Osteoblast (primary cell): ENCODE measurements around the gene MMP11. TPM values are rescaled to one million over a fixed set of nuclear protein-coding genes. Genes with fewer than 3 reads are reported as not detected.
A peak's percentile ranks its signal among the peaks of the same experiment; 100 is the strongest.

Experiments used
- DNase-seq: peaks from one replicate; pipeline ENCODE4 v3.0.0; 2011; ENCODE audit warnings: low spot score, mixed read lengths; ENCODE audit not compliant: insufficient read length; ENCODE audit errors: missing footprints
- H2AFZ ChIP-seq: 2 replicates; pipeline ENCODE4 v1.6.0; 2011; ENCODE audit warnings: mild to moderate bottlenecking, low read length
- H3K27ac ChIP-seq: 2 replicates; pipeline ENCODE4 v1.5.1; 2011; ENCODE audit warnings: mild to moderate bottlenecking, low read depth, low read length, moderate library complexity
- H3K27me3 ChIP-seq: 2 replicates; pipeline ENCODE4 v1.6.0; 2012; ENCODE audit warnings: mild to moderate bottlenecking, control low read depth, inconsistent platforms, low read length, moderate library complexity; ENCODE audit not compliant: insufficient read depth
- H3K36me3 ChIP-seq: 2 replicates; pipeline ENCODE4 v1.5.1; 2011; ENCODE audit warnings: mild to moderate bottlenecking, low read length, control low read depth, moderate library complexity; ENCODE audit not compliant: insufficient read depth
- H3K4me1 ChIP-seq: 2 replicates; pipeline ENCODE4 v1.5.1; 2011; ENCODE audit warnings: mild to moderate bottlenecking, low read length, control low read depth, moderate library complexity; ENCODE audit not compliant: insufficient read depth
- H3K4me2 ChIP-seq: 2 replicates; pipeline ENCODE4 v1.6.0; 2011; ENCODE audit warnings: mild to moderate bottlenecking, low read length; ENCODE audit not compliant: insufficient read depth
- H3K4me3 ChIP-seq: fragments of 200-600 bp; sonication (generic); 3 replicates; pipeline ENCODE4 v1.5.1; 2012; ENCODE audit warnings: mild to moderate bottlenecking, low read length, inconsistent platforms; ENCODE audit not compliant: insufficient read depth
- H3K79me2 ChIP-seq: 2 replicates; pipeline ENCODE4 v1.6.0; 2012; ENCODE audit warnings: mild to moderate bottlenecking, low read length, control low read depth, inconsistent platforms; ENCODE audit not compliant: insufficient read depth
- H3K9me3 ChIP-seq: 2 replicates; pipeline ENCODE4 v1.5.1; 2011; ENCODE audit warnings: low read depth, low read length, control low read depth
- H4K20me1 ChIP-seq: 2 replicates; pipeline ENCODE4 v1.6.0; 2012; ENCODE audit warnings: mild to moderate bottlenecking, low read length, control low read depth; ENCODE audit not compliant: insufficient read depth
- total RNA-seq: library from RNA; depleted of rRNA; stranded (reverse); fragments of >200 nt; gene quantifications from 2 replicates; pipeline ENCODE4 v1.2.3, GENCODE V29; 2012
- TF ChIP-seq, protein P1 (sequence below): IDR thresholded peaks from 2 replicates; pipeline ENCODE4 v1.5.1; 2011; ENCODE audit warnings: mild to moderate bottlenecking, low read depth, low read length, moderate library complexity; ENCODE audit errors: extremely low read depth

MMP11 gene
- total RNA-seq, 1 donor = 23.5 TPM

DNA sequence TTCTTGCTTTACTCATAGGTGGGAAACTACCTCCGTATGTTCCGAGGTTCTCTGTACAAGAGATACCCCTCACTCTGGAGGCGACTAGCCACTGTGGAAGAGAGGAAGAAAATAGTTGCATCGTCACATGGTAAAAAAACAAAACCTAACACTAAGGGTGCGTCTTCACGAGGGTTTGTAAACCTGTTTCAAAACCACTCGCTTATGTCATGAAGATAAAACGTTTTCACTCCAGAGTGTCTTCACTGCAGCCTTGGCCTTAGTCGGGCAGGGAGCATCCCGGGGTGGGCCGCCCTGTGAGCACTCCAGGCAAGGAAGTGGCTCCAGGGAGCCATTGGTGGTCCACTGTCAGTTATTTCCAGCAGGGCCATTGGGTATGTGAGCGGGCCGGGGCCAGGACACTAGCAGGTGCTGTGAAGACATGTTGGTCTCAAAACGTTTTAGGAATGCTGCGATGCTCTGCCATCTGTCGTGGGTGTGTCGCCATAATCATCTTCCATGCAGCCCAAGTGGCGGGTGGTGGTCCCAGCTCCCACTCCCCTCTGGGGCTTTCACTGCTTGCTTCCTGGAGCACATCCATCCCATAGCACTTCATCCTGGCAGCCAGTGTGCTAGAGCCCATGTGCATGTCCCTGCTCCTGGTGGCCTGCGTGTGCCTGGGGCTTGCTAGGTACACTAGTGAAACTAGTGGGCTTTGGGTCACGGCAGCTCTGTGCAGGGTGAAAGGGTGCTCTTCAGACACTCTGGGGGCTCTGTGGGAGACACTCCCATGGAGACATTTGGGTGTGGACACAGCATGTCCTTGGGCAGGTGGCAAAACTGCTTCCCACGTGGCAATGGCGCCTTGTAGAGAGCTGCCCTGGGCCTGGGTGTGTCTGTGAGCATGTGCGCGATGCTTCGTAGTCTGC lies 19.3 kb downstream of the MMP11 start:
- Histone ChIP-seq H3K4me3 (no peak overlapping the region), H3K79me2 (peaks cover 64% of the 10 kb centered on the region), H3K36me3 (peaks cover 48% of the 10 kb centered on the region), H3K4me2 (no peak overlapping the region), H4K20me1 (peaks cover 62% of the 10 kb centered on the region), H3K27ac (peak overlapping the region; percentile 67), H3K27me3 (no peaks in the 10 kb centered on the region), H2AFZ (no peak overlapping the region), H3K4me1 (peaks cover 21% of the 10 kb centered on the region), H3K9me3 (no peaks in the 10 kb centered on the region)
- peak; percentile 42 for DNase-seq
- TF ChIP-seq, protein P1, sequence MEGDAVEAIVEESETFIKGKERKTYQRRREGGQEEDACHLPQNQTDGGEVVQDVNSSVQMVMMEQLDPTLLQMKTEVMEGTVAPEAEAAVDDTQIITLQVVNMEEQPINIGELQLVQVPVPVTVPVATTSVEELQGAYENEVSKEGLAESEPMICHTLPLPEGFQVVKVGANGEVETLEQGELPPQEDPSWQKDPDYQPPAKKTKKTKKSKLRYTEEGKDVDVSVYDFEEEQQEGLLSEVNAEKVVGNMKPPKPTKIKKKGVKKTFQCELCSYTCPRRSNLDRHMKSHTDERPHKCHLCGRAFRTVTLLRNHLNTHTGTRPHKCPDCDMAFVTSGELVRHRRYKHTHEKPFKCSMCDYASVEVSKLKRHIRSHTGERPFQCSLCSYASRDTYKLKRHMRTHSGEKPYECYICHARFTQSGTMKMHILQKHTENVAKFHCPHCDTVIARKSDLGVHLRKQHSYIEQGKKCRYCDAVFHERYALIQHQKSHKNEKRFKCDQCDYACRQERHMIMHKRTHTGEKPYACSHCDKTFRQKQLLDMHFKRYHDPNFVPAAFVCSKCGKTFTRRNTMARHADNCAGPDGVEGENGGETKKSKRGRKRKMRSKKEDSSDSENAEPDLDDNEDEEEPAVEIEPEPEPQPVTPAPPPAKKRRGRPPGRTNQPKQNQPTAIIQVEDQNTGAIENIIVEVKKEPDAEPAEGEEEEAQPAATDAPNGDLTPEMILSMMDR = no peak

GRCh38 chr22:23793326-23793725 lies 20.7 kb downstream of the MMP11 start:
- peaks cover 54% of the 10 kb centered on the region for H3K36me3 ChIP-seq

DNA sequence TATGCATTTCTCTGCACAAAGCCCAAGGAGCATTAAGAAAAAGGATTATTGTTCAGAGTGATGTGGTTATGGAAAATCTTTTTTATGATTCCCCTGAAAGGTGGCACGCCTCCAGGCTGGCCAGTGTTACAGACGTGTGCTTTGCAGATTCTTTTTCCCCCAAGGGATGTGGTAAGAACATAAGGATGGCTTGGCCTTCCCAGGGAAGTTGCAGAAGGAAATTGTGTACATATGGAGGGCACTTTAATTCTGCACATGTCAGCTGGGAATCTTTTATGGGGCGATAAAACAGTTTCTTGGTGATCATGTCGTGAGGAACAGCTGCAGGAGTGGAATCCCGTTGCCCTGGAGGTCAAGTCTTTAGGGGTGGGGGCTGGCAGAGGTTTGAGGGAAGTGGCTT lies 23.8 kb downstream of the MMP11 start:
- no peak overlapping the region for H3K4me2 ChIP-seq
- no peaks in the 10 kb centered on the region for H3K4me1 ChIP-seq
- H3K27ac ChIP-seq = no peak overlapping the region
- H3K36me3 ChIP-seq = peaks cover 68% of the 10 kb centered on the region
- no peak overlapping the region for H2AFZ ChIP-seq
- TF ChIP-seq, protein P1 = no peak
- peaks cover 21% of the 10 kb centered on the region for H3K79me2 ChIP-seq
- no peaks in the 10 kb centered on the region for H3K27me3 ChIP-seq
- DNase-seq = peak; percentile 79
- peaks cover 29% of the 10 kb centered on the region for H4K20me1 ChIP-seq
- H3K4me3 ChIP-seq = no peak overlapping the region
- H3K9me3 ChIP-seq = no peaks in the 10 kb centered on the region

More at GRCh38 chr22:23793326-23793725, 20.7 kb downstream of the MMP11 start:
- TF ChIP-seq, protein P1 = no peak
- Histone ChIP-seq H3K9me3 (no peaks in the 10 kb centered on the region), H3K4me2 (no peak overlapping the region), H3K79me2 (peaks cover 52% of the 10 kb centered on the region), H2AFZ (no peak overlapping the region), H3K4me3 (no peak overlapping the region), H3K4me1 (peaks cover 15% of the 10 kb centered on the region), H3K27ac (no peak overlapping the region), H4K20me1 (peaks cover 54% of the 10 kb centered on the region), H3K27me3 (no peaks in the 10 kb centered on the region)
- DNase-seq = peak; percentile 38
